Endodermal cell (in vitro differentiated cells): ENCODE measurements around the gene DCP1A. TPM values are rescaled to one million over a fixed set of nuclear protein-coding genes. Genes with fewer than 3 reads are reported as not detected.
A peak's percentile ranks its signal among the peaks of the same experiment; 100 is the strongest.

Source experiments
- DNase-seq: peaks from one replicate; pipeline ENCODE4 v3.0.0-alpha.2; 2017
- H3K27ac ChIP-seq: 2 replicates; pipeline ENCODE4 v1.5.1; 2013; ENCODE audit warnings: mild to moderate bottlenecking, low read depth, low read length, moderate library complexity
- H3K27me3 ChIP-seq: 2 replicates; pipeline ENCODE4 v1.6.1; 2013; ENCODE audit warnings: mild to moderate bottlenecking, low read length, moderate library complexity; ENCODE audit not compliant: insufficient read depth, control insufficient read depth, poor library complexity, severe bottlenecking
- H3K36me3 ChIP-seq: 2 replicates; pipeline ENCODE4 v1.7.0; 2013; ENCODE audit warnings: mild to moderate bottlenecking, low read length, moderate library complexity; ENCODE audit not compliant: control insufficient read depth, insufficient read depth
- H3K4me1 ChIP-seq: one replicate; pipeline ENCODE4 v1.7.0; 2013; ENCODE audit warnings: low read length; ENCODE audit not compliant: control insufficient read depth, insufficient read depth
- H3K4me3 ChIP-seq: 2 replicates; pipeline ENCODE4 v1.5.1; 2013; ENCODE audit warnings: mild to moderate bottlenecking, low read length, moderate library complexity
- H3K9ac ChIP-seq: 2 replicates; pipeline ENCODE4 v1.6.1; 2013; ENCODE audit warnings: mild to moderate bottlenecking, low read length, moderate library complexity; ENCODE audit not compliant: poor library complexity, severe bottlenecking; ENCODE audit errors: extremely low read depth
- H3K9me3 ChIP-seq: 2 replicates; pipeline ENCODE4 v1.6.1; 2013; ENCODE audit warnings: mild to moderate bottlenecking, low read length, moderate library complexity; ENCODE audit not compliant: control insufficient read depth
- H3K27ac Mint-ChIP-seq: 2 replicates; pipeline ENCODE4 v1.8.0; 2020; ENCODE audit warnings: mixed read lengths
- H3K27me3 Mint-ChIP-seq: 2 replicates; pipeline ENCODE4 v1.8.0; 2021; ENCODE audit warnings: mild to moderate bottlenecking, mixed read lengths; ENCODE audit not compliant: insufficient read depth
- H3K36me3 Mint-ChIP-seq: 2 replicates; pipeline ENCODE4 v1.8.0; 2020; ENCODE audit warnings: low read depth, mixed read lengths
- H3K4me1 Mint-ChIP-seq: 2 replicates; pipeline ENCODE4 v1.8.0; 2020; ENCODE audit warnings: mixed read lengths
- H3K4me3 Mint-ChIP-seq: 2 replicates; pipeline ENCODE4 v1.8.0; 2020; ENCODE audit warnings: mild to moderate bottlenecking, moderate library complexity, mixed read lengths
- H3K9me3 Mint-ChIP-seq: 2 replicates; pipeline ENCODE4 v1.8.0; 2020; ENCODE audit warnings: mild to moderate bottlenecking, mixed read lengths
- CTCF ChIP-seq: fragments of 200-600 bp; sonication (generic); conservative IDR thresholded peaks from 2 replicates; pipeline ENCODE4 v1.5.0; 2021; ENCODE audit warnings: antibody characterized with exemption, mild to moderate bottlenecking
- WGBS, 2 experiments: methylation state at CpG; one replicate each; pipeline versions ENCODE4 v1.1.5 to v1.1.7; 2013; ENCODE audit warnings: missing lambda C conversion rate in 2 of 2, mixed read lengths in 1 of 2; ENCODE audit not compliant: insufficient coverage in 1 of 2, insufficient read length in 1 of 2; 5-methylcytosine and 5-hydroxymethylcytosine counted together
- long read RNA-seq, 4 experiments: library from polyadenylated mRNA in 2 of 4; library from RNA in 1 of 4; library from capped mRNA in 1 of 4; stranded (forward) in 3 of 4; unstranded in 1 of 4; transcript quantifications; one replicate each; pipeline ENCODE4 v2.0.0, GENCODE V29; 2020 to 2021; ENCODE audit warnings: inconsistent platforms in 1 of 4
- polyA plus RNA-seq, 2 experiments: library from polyadenylated mRNA; stranded (reverse); fragments of 50-300 nt; gene quantifications; one replicate each; pipeline ENCODE4 v1.2.3, GENCODE V29; 2013
- total RNA-seq, 2 donors: library from RNA; stranded (reverse); fragmentation: NEBNext Ultra II Directional in 1 of 2; extraction: Animal tissue kit (Norgen Biotek cat#: 25700) in 1 of 2; gene quantifications; 2 replicates in 1 of 2; 3 replicates in 1 of 2; pipeline ENCODE4 v1.2.1, GENCODE V29; 2021

The DCP1A gene
- 10 to 100 TPM; 26.8 to 36.3 TPM for total RNA-seq
- 30.5 TPM for polyA plus RNA-seq (2013, experiment 1 of 2)
- 29.4 TPM for polyA plus RNA-seq (2013, experiment 2 of 2)
- long read RNA-seq, experiment 1, full-length matches to known transcripts, result 2 of 12 reads
- long read RNA-seq, experiment 1, partial matches to known transcripts, result 0 of 12 reads
- long read RNA-seq, experiment 1, other reads (novel, unspliced or antisense), result 10 of 12 reads
- long read RNA-seq, experiment 2, full-length matches to known transcripts, result 56 of 78 reads
- long read RNA-seq, experiment 2, partial matches to known transcripts, result 6 of 78 reads
- long read RNA-seq, experiment 2, other reads (novel, unspliced or antisense), result 16 of 78 reads
- long read RNA-seq, experiment 3, full-length matches to known transcripts, result 90 of 101 reads
- long read RNA-seq, experiment 3, partial matches to known transcripts, result 5 of 101 reads
- long read RNA-seq, experiment 3, other reads (novel, unspliced or antisense), result 6 of 101 reads
- long read RNA-seq, experiment 4, full-length matches to known transcripts, result 40 of 50 reads
- long read RNA-seq, experiment 4, partial matches to known transcripts, result 3 of 50 reads
- long read RNA-seq, experiment 4, other reads (novel, unspliced or antisense), result 7 of 50 reads

GRCh38 chr3:53347261-53348064 is at the start of gene DCP1A:
Gene DCP1A (minus strand): TSS chr3:53347543. CDS start chr3:53347517, 26 bp downstream.
- H3K4me1 ChIP-seq, result peaks cover 5% of the 10 kb centered on the region
- H3K9me3 Mint-ChIP-seq, result no peaks in the 10 kb centered on the region
- H3K27me3 ChIP-seq, result no peaks in the 10 kb centered on the region
- peak within 1 kb of the TSS; percentile 93 for H3K27ac ChIP-seq
- H3K9ac ChIP-seq, result peak within 1 kb of the TSS; percentile 96
- H3K27me3 Mint-ChIP-seq, result no peaks in the 10 kb centered on the region
- no peak for TF ChIP-seq CTCF
- H3K4me3 ChIP-seq, result peak within 1 kb of the TSS; percentile 91
- H3K27ac Mint-ChIP-seq, result peak within 1 kb of the TSS; percentile 99
- peaks cover 21% of the 10 kb centered on the region for H3K4me1 Mint-ChIP-seq
- H3K4me3 Mint-ChIP-seq, result peak within 1 kb of the TSS; percentile 99
- peaks cover 23% of the 10 kb centered on the region for H3K36me3 ChIP-seq
- H3K9me3 ChIP-seq, result no peaks in the 10 kb centered on the region
- peaks cover 20% of the 10 kb centered on the region for H3K36me3 Mint-ChIP-seq
- WGBS, 2 experiments, result 1 to 2% methylated on average over 37 to 61 of the region's 61 CpGs
- DNase-seq, result peak; percentile 98

DNA sequence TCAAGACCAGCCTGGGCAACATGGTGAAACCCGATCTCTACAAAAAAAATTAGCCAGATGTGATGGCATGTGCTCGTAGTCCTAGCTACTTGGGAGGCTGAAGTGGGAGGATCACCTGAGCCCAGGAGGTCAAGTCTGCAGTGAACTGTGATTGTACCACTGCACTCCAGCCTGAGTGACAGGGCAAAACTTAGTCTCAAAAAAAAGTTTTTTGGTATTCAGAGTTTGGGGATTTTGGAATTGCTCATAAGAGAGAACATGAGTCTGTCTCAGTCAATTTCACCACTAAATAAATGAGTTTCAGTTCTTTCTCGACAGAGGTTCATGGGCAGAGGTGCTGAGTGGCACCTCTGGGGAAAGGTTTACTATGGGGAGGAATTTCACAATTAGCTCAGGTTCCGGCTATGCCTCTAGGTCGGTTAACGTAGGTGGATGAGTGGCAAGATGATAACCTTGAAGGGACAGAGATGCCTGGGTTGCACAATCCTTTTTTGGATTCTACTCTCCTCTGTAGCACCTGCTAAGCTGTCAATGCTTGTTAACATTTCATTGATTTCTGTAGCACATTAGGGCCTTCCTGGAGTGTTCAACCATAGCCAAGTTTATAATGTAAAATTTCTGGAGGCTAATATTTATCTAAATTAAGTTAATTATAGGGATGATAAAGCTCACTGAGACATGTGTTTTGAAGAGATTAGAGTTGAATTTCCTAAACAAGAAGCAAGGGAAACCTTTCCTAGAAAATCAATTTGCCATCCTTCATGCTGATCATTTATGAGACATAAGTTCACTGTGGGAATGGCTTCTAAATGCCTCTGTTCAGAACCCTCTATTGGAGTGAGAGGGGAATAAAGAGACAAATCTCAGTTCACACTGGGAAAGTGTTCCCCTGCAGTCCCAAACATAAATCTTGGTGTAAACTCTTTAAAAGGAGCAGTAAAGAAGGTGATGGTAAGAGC is 37.4 kb upstream of the DCP1A start:
- Histone ChIP-seq H3K9ac (no peak overlapping the region), H3K4me1 (no peaks in the 10 kb centered on the region), H3K27ac (no peak overlapping the region), H3K36me3 (no peaks in the 10 kb centered on the region), H3K27me3 (no peaks in the 10 kb centered on the region), H3K9me3 (no peaks in the 10 kb centered on the region), H3K4me3 (no peak overlapping the region)
- DNase-seq, result no peak
- WGBS, 2 experiments, result 89 to 92% methylated on average over 5 to 6 of the region's 6 CpGs
- Mint-ChIP-seq H3K27me3 (peaks cover 5% of the 10 kb centered on the region), H3K4me1 (no peaks in the 10 kb centered on the region), H3K27ac (no peak overlapping the region), H3K36me3 (no peaks in the 10 kb centered on the region), H3K9me3 (peaks cover 2% of the 10 kb centered on the region), H3K4me3 (no peak overlapping the region)
- no peak for TF ChIP-seq CTCF
